B cell (primary cell): ENCODE results near the gene UBR3. TPM values are rescaled to one million over a fixed set of nuclear protein-coding genes. Genes with fewer than 3 reads are reported as not detected.
"Not testable (repeated sequence)": the region's sequence is repeated elsewhere in the genome, so short reads cannot be mapped to it uniquely, and the experiment has no call there.

ENCODE experiments used
- ATAC-seq: fragments of 200-7000 bp; cut with Tn5 transposase; one replicate; pipeline ENCODE4 v1.10.0; 2021; ENCODE audit warnings: low read depth, mild to moderate bottlenecking, moderate number of reproducible peaks, moderate library complexity
- CTCF ChIA-PET: fragments of 350-600 bp; sonication (Branson Sonifier 250); formaldehyde crosslinking; loops from one replicate; lab custom pipeline; 2021; ENCODE audit warnings: antibody characterized with exemption, inconsistent platforms; lab: Charles Lee
- POLR2A ChIA-PET: fragments of 350-600 bp; sonication (Branson Sonifier 250); formaldehyde crosslinking; loops from one replicate; lab custom pipeline; 2021; ENCODE audit warnings: antibody characterized with exemption; lab: Charles Lee
- DNase-seq: peaks from one replicate; pipeline ENCODE4 v3.0.0; 2013
- H2AFZ ChIP-seq: 2 replicates; pipeline ENCODE4 v1.6.1; 2012; ENCODE audit warnings: mild to moderate bottlenecking, low read depth, low read length; ENCODE audit not compliant: insufficient read depth, poor library complexity, severe bottlenecking
- H3K27ac ChIP-seq, 2 donors: 1 replicate in 1 of 2; 2 replicates in 1 of 2; pipeline ENCODE4 v1.5.1; 2012 to 2013; ENCODE audit warnings: low read length in 2 of 2, mild to moderate bottlenecking in 2 of 2, moderate library complexity in 1 of 2
- H3K27me3 ChIP-seq, 4 experiments: fragments of 200-600 bp in 1 of 4; sonication (generic) in 1 of 4; replicated peaks in 1 of 4; 1 replicate in 2 of 4; 2 replicates in 2 of 4; pipeline versions ENCODE4 v1.6.1 to v1.7.0; 2013 to 2016; ENCODE audit warnings: low read length in 3 of 4, mild to moderate bottlenecking in 2 of 4, mixed read lengths in 1 of 4, moderate library complexity in 1 of 4; ENCODE audit not compliant: insufficient read depth in 4 of 4, control insufficient read depth in 3 of 4; ENCODE audit errors: control extremely low read depth in 1 of 4
- H3K36me3 ChIP-seq, 2 experiments: replicated peaks in 1 of 2; 1 replicate in 1 of 2; 2 replicates in 1 of 2; pipeline versions ENCODE4 v1.6.1 to v1.7.1; 2013; ENCODE audit warnings: low read length in 1 of 2; ENCODE audit not compliant: insufficient read depth in 2 of 2, control insufficient read depth in 1 of 2; ENCODE audit errors: control extremely low read depth in 1 of 2, extremely low read depth in 1 of 2
- H3K4me1 ChIP-seq, 2 donors: fragments of 200-600 bp in 1 of 2; sonication (generic) in 1 of 2; 1 replicate in 1 of 2; 2 replicates in 1 of 2; pipeline versions ENCODE4 v1.5.1 to v1.6.1; 2013 to 2017; ENCODE audit warnings: low read length in 2 of 2; ENCODE audit not compliant: control insufficient read depth in 2 of 2, insufficient read depth in 2 of 2
- H3K4me2 ChIP-seq: replicated peaks from 2 replicates; pipeline ENCODE3; 2012; ENCODE audit warnings: mild to moderate bottlenecking, low read depth, low read length; ENCODE audit not compliant: poor library complexity, severe bottlenecking
- H3K4me3 ChIP-seq, 5 experiments: fragments of 200-600 bp in 1 of 5; sonication (generic) in 1 of 5; 1 replicate in 3 of 5; 2 replicates in 2 of 5; pipeline versions ENCODE4 v1.5.1 to v1.7.0; 2011 to 2016; ENCODE audit warnings: low read length in 4 of 5, mild to moderate bottlenecking in 4 of 5, low read depth in 2 of 5, control low read depth in 1 of 5, moderate library complexity in 1 of 5; ENCODE audit not compliant: insufficient read depth in 1 of 5; ENCODE audit errors: control extremely low read depth in 1 of 5, extremely low read depth in 1 of 5
- H3K79me2 ChIP-seq: fragments of 200-600 bp; sonication (generic); one replicate; pipeline ENCODE4 v1.6.0; 2016; ENCODE audit warnings: low read length; ENCODE audit not compliant: control insufficient read depth, insufficient read depth
- H3K9ac ChIP-seq: fragments of 200-600 bp; sonication (generic); 2 replicates; pipeline ENCODE4 v1.6.1; 2017; ENCODE audit warnings: mild to moderate bottlenecking, low read length, moderate library complexity
- H3K9me3 ChIP-seq, 3 donors: one replicate each; pipeline versions ENCODE4 v1.6.1 to v1.7.1; 2013; ENCODE audit warnings: low read length in 2 of 3; ENCODE audit not compliant: control insufficient read depth in 2 of 3, insufficient read depth in 1 of 3; ENCODE audit errors: control extremely low read depth in 1 of 3
- H4K20me1 ChIP-seq: 2 replicates; pipeline ENCODE4 v1.6.0; 2012; ENCODE audit warnings: mild to moderate bottlenecking, low read length; ENCODE audit not compliant: insufficient read depth, control insufficient read depth, poor library complexity, severe bottlenecking
- H3K27ac Mint-ChIP-seq: one replicate; pipeline ENCODE4 v1.8.0; 2021; ENCODE audit warnings: mixed read lengths
- H3K27me3 Mint-ChIP-seq: one replicate; pipeline ENCODE4 v1.8.0; 2021; ENCODE audit warnings: mixed read lengths
- H3K4me1 Mint-ChIP-seq: one replicate; pipeline ENCODE4 v1.8.0; 2021; ENCODE audit warnings: mixed read lengths
- H3K4me3 Mint-ChIP-seq: one replicate; pipeline ENCODE4 v1.8.0; 2021; ENCODE audit warnings: mixed read lengths
- H3K9me3 Mint-ChIP-seq: one replicate; pipeline ENCODE4 v1.8.0; 2022; ENCODE audit warnings: mixed read lengths; ENCODE audit not compliant: insufficient read depth
- EZH2 ChIP-seq: IDR thresholded peaks from 2 replicates; pipeline ENCODE4 v1.6.1; 2012; ENCODE audit warnings: borderline replicate concordance, low read depth, mild to moderate bottlenecking, moderate library complexity, low read length; ENCODE audit not compliant: insufficient read depth, poor library complexity, severe bottlenecking
- WGBS: methylation state at CpG from one replicate; pipeline ENCODE4 v1.1.5; 2013; ENCODE audit warnings: missing lambda C conversion rate; ENCODE audit not compliant: insufficient coverage; 5-methylcytosine and 5-hydroxymethylcytosine counted together
- intact Hi-C: fragments of 100-400 bp; cut with micrococcal nuclease; formaldehyde crosslinking; loops from one replicate; pipeline ENCODE4 v1.10.0; 2022
- polyA plus RNA-seq: library from polyadenylated mRNA; depleted of rRNA; stranded (reverse); fragments of >200 nt; gene quantifications from 2 replicates; pipeline ENCODE4 v1.2.3, GENCODE V29; 2012
- total RNA-seq, 2 donors: library from RNA; stranded (reverse); fragments of 120-200 nt in 1 of 2; gene quantifications; 1 replicate in 1 of 2; 2 replicates in 1 of 2; pipeline versions ENCODE4 v1.2.3 to v1.2.4, GENCODE V29; 2013 to 2022
- TF ChIP-seq, protein P1 (sequence below): fragments of 200-600 bp; IDR thresholded peaks from one replicate; pipeline ENCODE4 v1.8.0; 2022; ENCODE audit warnings: antibody characterized with exemption, mild to moderate bottlenecking

UBR3 gene
- total and polyA plus RNA-seq, 2 donors (not counting 1 experiment from before 2014, with no cell fraction given) = 5.9 to 58.1 TPM

DNA sequence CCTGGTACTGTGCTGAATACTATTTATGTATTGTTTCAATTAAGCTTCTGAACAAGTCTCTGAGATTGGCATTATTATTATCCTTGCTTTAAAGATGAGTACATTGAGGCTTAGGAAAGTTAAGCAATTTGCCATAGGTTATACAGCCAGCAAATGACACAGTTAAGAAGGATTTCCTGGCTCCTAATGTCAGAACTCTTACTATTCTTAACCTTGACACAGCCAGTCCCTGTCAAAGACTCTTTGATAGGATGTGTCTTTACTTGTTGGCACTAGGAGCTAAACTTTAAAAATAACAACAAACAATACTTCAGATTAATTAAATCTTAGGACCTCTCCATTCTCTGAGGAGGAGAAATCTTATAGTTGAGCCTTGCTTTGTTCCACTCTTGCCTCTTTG lies 70.6 kb downstream of the UBR3 start:
- ChIA-PET CTCF (interaction anchor here (0.7 kb wide), 1 partner anchor 8 kb away, joined by 3 read pairs; no protein-coding TSS in a partner anchor), POLR2A (no interaction called here)
- Mint-ChIP-seq H3K9me3 (no peaks in the 10 kb centered on the region), H3K27ac (no peak overlapping the region), H3K4me1 (no peaks in the 10 kb centered on the region), H3K27me3 (no peaks in the 10 kb centered on the region), H3K4me3 (no peak overlapping the region)
- Histone ChIP-seq H3K79me2 (no peaks in the 10 kb centered on the region), H3K36me3 (peaks cover 4 to 8% of the 10 kb centered on the region in 2 experiments), H3K9me3 (no peaks in the 10 kb centered on the region), H4K20me1 (no peaks in the 10 kb centered on the region), H3K27ac (no peak overlapping the region), H3K4me2 (no peak overlapping the region), H3K27me3 (no peaks in the 10 kb centered on the region), H3K4me3 (no peak overlapping the region), H3K9ac (no peak overlapping the region), H3K4me1 (no peaks in the 10 kb centered on the region), H2AFZ (no peak overlapping the region)
- ATAC-seq (no peak), DNase-seq (no peak)
- TF ChIP-seq EZH2 = no peak
- TF ChIP-seq, protein P1, sequence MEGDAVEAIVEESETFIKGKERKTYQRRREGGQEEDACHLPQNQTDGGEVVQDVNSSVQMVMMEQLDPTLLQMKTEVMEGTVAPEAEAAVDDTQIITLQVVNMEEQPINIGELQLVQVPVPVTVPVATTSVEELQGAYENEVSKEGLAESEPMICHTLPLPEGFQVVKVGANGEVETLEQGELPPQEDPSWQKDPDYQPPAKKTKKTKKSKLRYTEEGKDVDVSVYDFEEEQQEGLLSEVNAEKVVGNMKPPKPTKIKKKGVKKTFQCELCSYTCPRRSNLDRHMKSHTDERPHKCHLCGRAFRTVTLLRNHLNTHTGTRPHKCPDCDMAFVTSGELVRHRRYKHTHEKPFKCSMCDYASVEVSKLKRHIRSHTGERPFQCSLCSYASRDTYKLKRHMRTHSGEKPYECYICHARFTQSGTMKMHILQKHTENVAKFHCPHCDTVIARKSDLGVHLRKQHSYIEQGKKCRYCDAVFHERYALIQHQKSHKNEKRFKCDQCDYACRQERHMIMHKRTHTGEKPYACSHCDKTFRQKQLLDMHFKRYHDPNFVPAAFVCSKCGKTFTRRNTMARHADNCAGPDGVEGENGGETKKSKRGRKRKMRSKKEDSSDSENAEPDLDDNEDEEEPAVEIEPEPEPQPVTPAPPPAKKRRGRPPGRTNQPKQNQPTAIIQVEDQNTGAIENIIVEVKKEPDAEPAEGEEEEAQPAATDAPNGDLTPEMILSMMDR = no peak
- intact Hi-C loops = no loop called here

DNA sequence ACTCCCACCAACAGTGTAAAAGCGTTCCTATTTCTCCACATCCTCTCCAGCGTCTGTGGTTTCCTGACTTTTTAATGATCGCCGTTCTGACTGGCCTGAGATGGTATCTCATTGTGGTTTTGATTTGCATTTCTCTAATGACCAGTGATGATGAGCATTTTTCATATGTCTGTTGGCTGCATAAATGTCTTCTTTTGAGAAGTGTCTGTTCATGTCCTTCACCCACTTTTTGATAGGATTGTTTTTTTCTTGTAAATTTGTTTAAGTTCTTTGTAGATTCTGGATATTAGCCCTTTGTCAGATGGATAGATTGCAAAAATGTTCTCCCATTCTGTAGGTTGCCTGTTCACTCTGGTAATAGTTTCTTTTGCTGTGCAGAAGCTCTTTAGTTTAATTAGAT lies 72.8 kb downstream of the UBR3 start:
- H3K36me3 ChIP-seq, H3K4me1 Mint-ChIP-seq, H3K27me3 Mint-ChIP-seq, POLR2A ChIA-PET, H2AFZ ChIP-seq, CTCF ChIA-PET, H3K9ac ChIP-seq, intact Hi-C loops, ATAC-seq, H3K4me3 ChIP-seq, DNase-seq, H3K27ac ChIP-seq, H4K20me1 ChIP-seq, H3K4me2 ChIP-seq, H3K4me3 Mint-ChIP-seq, H3K79me2 ChIP-seq, H3K9me3 ChIP-seq, H3K9me3 Mint-ChIP-seq, H3K4me1 ChIP-seq, H3K27ac Mint-ChIP-seq, H3K27me3 ChIP-seq: not testable (repeated sequence)
- 75% methylated on average over 2 of the region's 4 CpGs for WGBS
